Skeletal muscle satellite cell (primary cell): ENCODE results near the gene ZNRF3.
A peak's percentile ranks its signal among the peaks of the same experiment; 100 is the strongest.

Experiments
- H3K27me3 ChIP-seq: 2 replicates; pipeline ENCODE4 v1.7.0; 2013; ENCODE audit warnings: low read length; ENCODE audit not compliant: control insufficient read depth, insufficient read depth
- H3K36me3 ChIP-seq: 2 replicates; pipeline ENCODE4 v1.7.0; 2013; ENCODE audit warnings: mild to moderate bottlenecking, control low read depth, low read length; ENCODE audit not compliant: insufficient read depth
- H3K4me1 ChIP-seq: 2 replicates; pipeline ENCODE4 v1.7.0; 2013; ENCODE audit warnings: low read length; ENCODE audit not compliant: control insufficient read depth, insufficient read depth
- H3K4me2 ChIP-seq: 2 replicates; pipeline ENCODE4 v1.7.0; 2013; ENCODE audit warnings: mild to moderate bottlenecking, low read length
- H3K4me3 ChIP-seq: 2 replicates; pipeline ENCODE4 v1.7.0; 2013; ENCODE audit warnings: low read length
- H3K9ac ChIP-seq: 2 replicates; pipeline ENCODE4 v1.7.0; 2013; ENCODE audit warnings: mild to moderate bottlenecking, low read depth, low read length, moderate library complexity
- H3K9me3 ChIP-seq: replicated peaks from 2 replicates; pipeline ENCODE4 v1.7.0; 2013; ENCODE audit warnings: mild to moderate bottlenecking, control low read depth, low read length

Gene ZNRF3

GRCh38 chr22:28949788-28950187, 66.4 kb downstream of the ZNRF3 start:
- no peak overlapping the region for H3K4me2 ChIP-seq
- no peaks in the 10 kb centered on the region for H3K36me3 ChIP-seq
- no peaks in the 10 kb centered on the region for H3K27me3 ChIP-seq
- peaks cover 5% of the 10 kb centered on the region for H3K9me3 ChIP-seq
- no peak overlapping the region for H3K9ac ChIP-seq
- peaks cover 27% of the 10 kb centered on the region for H3K4me1 ChIP-seq
- no peak overlapping the region for H3K4me3 ChIP-seq

- Histone ChIP-seq H3K9ac (no peak overlapping the region), H3K27me3 (no peaks in the 10 kb centered on the region), H3K4me2 (no peak overlapping the region), H3K4me1 (peaks cover 27% of the 10 kb centered on the region), H3K9me3 (peaks cover 5% of the 10 kb centered on the region), H3K4me3 (no peak overlapping the region), H3K36me3 (no peaks in the 10 kb centered on the region)
These were observed 67.4 kb downstream of the ZNRF3 start for GRCh38 chr22:28950617-28951411.

- H3K27me3 ChIP-seq: no peaks in the 10 kb centered on the region
These were observed 68.2 kb downstream of the ZNRF3 start for GRCh38 chr22:28951530-28951929.

GRCh38 chr22:28951969-28952521, 68.7 kb downstream of the ZNRF3 start:
- Histone ChIP-seq H3K27me3 (no peaks in the 10 kb centered on the region), H3K4me3 (no peak overlapping the region), H3K36me3 (no peaks in the 10 kb centered on the region), H3K4me1 (peaks cover 27% of the 10 kb centered on the region), H3K9me3 (peaks cover 1% of the 10 kb centered on the region), H3K4me2 (peak overlapping the region; percentile 31), H3K9ac (no peak overlapping the region)

More at GRCh38 chr22:28951530-28951929, 68.2 kb downstream of the ZNRF3 start:
- Histone ChIP-seq H3K9me3 (peaks cover 5% of the 10 kb centered on the region), H3K4me1 (peaks cover 27% of the 10 kb centered on the region), H3K4me2 (no peak overlapping the region), H3K4me3 (no peak overlapping the region), H3K36me3 (no peaks in the 10 kb centered on the region), H3K9ac (no peak overlapping the region)

- Histone ChIP-seq H3K9me3 (no peaks in the 10 kb centered on the region), H3K4me1 (peaks cover 27% of the 10 kb centered on the region), H3K27me3 (no peaks in the 10 kb centered on the region), H3K4me3 (no peak overlapping the region), H3K36me3 (no peaks in the 10 kb centered on the region), H3K4me2 (peak overlapping the region; percentile 31), H3K9ac (no peak overlapping the region)
These were observed 69.5 kb downstream of the ZNRF3 start for GRCh38 chr22:28952857-28953256.

GRCh38 chr22:28953403-28953802, 70.0 kb downstream of the ZNRF3 start:
- no peaks in the 10 kb centered on the region for H3K36me3 ChIP-seq
- peaks cover 27% of the 10 kb centered on the region for H3K4me1 ChIP-seq
- H3K4me2 ChIP-seq: no peak overlapping the region
- no peaks in the 10 kb centered on the region for H3K27me3 ChIP-seq
- H3K4me3 ChIP-seq: no peak overlapping the region
- no peaks in the 10 kb centered on the region for H3K9me3 ChIP-seq
- H3K9ac ChIP-seq: no peak overlapping the region

GRCh38 chr22:28953976-28954880, 70.9 kb downstream of the ZNRF3 start:
- Histone ChIP-seq H3K27me3 (no peaks in the 10 kb centered on the region), H3K4me3 (no peak overlapping the region), H3K4me1 (peaks cover 27% of the 10 kb centered on the region), H3K4me2 (no peak overlapping the region), H3K36me3 (no peaks in the 10 kb centered on the region), H3K9me3 (no peaks in the 10 kb centered on the region), H3K9ac (no peak overlapping the region)

GRCh38 chr22:28955817-28956216, 72.4 kb downstream of the ZNRF3 start:
- Histone ChIP-seq H3K4me1 (peaks cover 17% of the 10 kb centered on the region), H3K9ac (no peak overlapping the region), H3K27me3 (no peaks in the 10 kb centered on the region), H3K9me3 (no peaks in the 10 kb centered on the region), H3K36me3 (no peaks in the 10 kb centered on the region), H3K4me2 (no peak overlapping the region), H3K4me3 (no peak overlapping the region)

GRCh38 chr22:28956506-28956905, 73.1 kb downstream of the ZNRF3 start:
- H3K4me1 ChIP-seq: peaks cover 17% of the 10 kb centered on the region
- no peaks in the 10 kb centered on the region for H3K27me3 ChIP-seq
- no peaks in the 10 kb centered on the region for H3K9me3 ChIP-seq

GRCh38 chr22:28958611-28959010, 75.2 kb downstream of the ZNRF3 start:
- no peak overlapping the region for H3K4me2 ChIP-seq
- no peaks in the 10 kb centered on the region for H3K4me1 ChIP-seq
- H3K9ac ChIP-seq: no peak overlapping the region
- H3K9me3 ChIP-seq: no peaks in the 10 kb centered on the region
- no peaks in the 10 kb centered on the region for H3K27me3 ChIP-seq
- H3K4me3 ChIP-seq: no peak overlapping the region
- no peaks in the 10 kb centered on the region for H3K36me3 ChIP-seq

More at GRCh38 chr22:28956506-28956905, 73.1 kb downstream of the ZNRF3 start:
- Histone ChIP-seq H3K36me3 (no peaks in the 10 kb centered on the region), H3K4me3 (no peak overlapping the region), H3K9ac (no peak overlapping the region), H3K4me2 (no peak overlapping the region)

GRCh38 chr22:28962042-28962554, 78.7 kb downstream of the ZNRF3 start:
- H3K9ac ChIP-seq: no peak overlapping the region

More at GRCh38 chr22:28962042-28962554, 78.7 kb downstream of the ZNRF3 start:
- Histone ChIP-seq H3K9me3 (no peaks in the 10 kb centered on the region), H3K4me2 (no peak overlapping the region), H3K4me1 (no peaks in the 10 kb centered on the region), H3K27me3 (no peaks in the 10 kb centered on the region), H3K4me3 (no peak overlapping the region), H3K36me3 (no peaks in the 10 kb centered on the region)
